H1 (cell line): ENCODE measurements around the gene PPIL6. TPM values are rescaled to one million over a fixed set of nuclear protein-coding genes. Genes with fewer than 3 reads are reported as not detected.

ENCODE experiments used
- FOSL1 ChIP-seq: IDR thresholded peaks from 2 replicates; pipeline ENCODE4 v1.6.1; 2011; ENCODE audit warnings: mild to moderate bottlenecking, low read depth, low read length, moderate library complexity; ENCODE audit not compliant: insufficient read depth
- PHF8 ChIP-seq: fragments of 200-600 bp; sonication (generic); conservative IDR thresholded peaks from 2 replicates; pipeline ENCODE4 v1.7.1; 2012; ENCODE audit warnings: low read depth, mild to moderate bottlenecking, inconsistent platforms, low read length, moderate library complexity
- SIN3A ChIP-seq, 2 experiments: IDR thresholded peaks in 1 of 2; conservative IDR thresholded peaks in 1 of 2; 2 replicates each; pipeline ENCODE4 v1.6.1; 2011 to 2012; ENCODE audit warnings: low read length in 2 of 2, improper control_type of control experiment in 1 of 2, low read depth in 1 of 2, mild to moderate bottlenecking in 1 of 2
- TBP ChIP-seq: IDR thresholded peaks from 2 replicates; pipeline ENCODE4 v1.6.1; 2011; ENCODE audit warnings: low read depth, low read length, improper control_type of control experiment
- polyA plus RNA-seq, 7 experiments: library from polyadenylated mRNA; depleted of rRNA in 3 of 7; stranded (reverse) in 5 of 7; unstranded in 2 of 7; fragments of >200 nt in 5 of 7; fragments of 200-250 nt in 2 of 7; gene quantifications; 1 replicate in 5 of 7; 2 replicates in 1 of 7; 4 replicates in 1 of 7; pipeline versions ENCODE4 v1.2.1 to v1.2.3, GENCODE V29; 2011 to 2013; ENCODE audit warnings: missing spikeins in 2 of 7, mixed read lengths in 2 of 7
- total RNA-seq: library from RNA; stranded (reverse); fragmentation: NEBNext Ultra II Directional; extraction: Animal tissue kit (Norgen Biotek cat#: 25700); gene quantifications from 2 replicates; pipeline ENCODE4 v1.2.1, GENCODE V29; 2021

The PPIL6 gene
- total and polyA plus RNA-seq, 2 of the 8 experiments (the other 6 are each of a cell fraction or from before 2014, with no cell fraction given), result 0.42 to 1.3 TPM

GRCh38 chr6:109482905-109483734 is 42.7 kb upstream of the PPIL6 start, which contains the start of gene ZBTB24 (continued):
- TF ChIP-seq SIN3A (conservative IDR thresholded peaks at IDR 0.05 in 1 of 2, IDR thresholded peaks at IDR 0.05 in 1 of 2; ENCODE audit: low read depth in 1 of 2, low read length in 2 of 2) (peak in 1 of 2 experiments; percentile 53; a peak in 1 of 4 replicates), FOSL1 (no peak), PHF8 (peak; percentile 78), TBP (peak; percentile 16; the same call in 1 of the 2 replicates)
